Measurements from ENCODE around the gene ACKR2.

DNA sequence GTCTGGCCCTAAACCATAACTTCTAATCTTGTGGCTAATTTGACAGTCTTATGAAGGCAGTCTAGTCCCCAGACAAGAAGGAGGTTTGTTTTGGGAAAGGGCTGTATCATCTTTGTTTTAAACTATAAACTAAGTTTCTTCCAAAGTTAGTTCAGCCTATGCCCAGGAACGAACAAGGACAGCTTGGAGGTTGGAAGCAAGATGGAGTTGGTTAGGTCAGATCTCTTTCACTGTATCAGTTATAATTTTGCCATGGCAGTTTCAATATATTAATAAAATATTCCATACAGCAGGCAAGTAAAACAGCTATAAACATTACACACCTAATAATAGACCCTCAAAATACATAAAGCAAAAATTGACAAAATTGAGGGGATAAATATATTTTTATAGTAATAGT lies 83.6 kb downstream of the ACKR2 start:
- TF ChIP-seq, protein P1, sequence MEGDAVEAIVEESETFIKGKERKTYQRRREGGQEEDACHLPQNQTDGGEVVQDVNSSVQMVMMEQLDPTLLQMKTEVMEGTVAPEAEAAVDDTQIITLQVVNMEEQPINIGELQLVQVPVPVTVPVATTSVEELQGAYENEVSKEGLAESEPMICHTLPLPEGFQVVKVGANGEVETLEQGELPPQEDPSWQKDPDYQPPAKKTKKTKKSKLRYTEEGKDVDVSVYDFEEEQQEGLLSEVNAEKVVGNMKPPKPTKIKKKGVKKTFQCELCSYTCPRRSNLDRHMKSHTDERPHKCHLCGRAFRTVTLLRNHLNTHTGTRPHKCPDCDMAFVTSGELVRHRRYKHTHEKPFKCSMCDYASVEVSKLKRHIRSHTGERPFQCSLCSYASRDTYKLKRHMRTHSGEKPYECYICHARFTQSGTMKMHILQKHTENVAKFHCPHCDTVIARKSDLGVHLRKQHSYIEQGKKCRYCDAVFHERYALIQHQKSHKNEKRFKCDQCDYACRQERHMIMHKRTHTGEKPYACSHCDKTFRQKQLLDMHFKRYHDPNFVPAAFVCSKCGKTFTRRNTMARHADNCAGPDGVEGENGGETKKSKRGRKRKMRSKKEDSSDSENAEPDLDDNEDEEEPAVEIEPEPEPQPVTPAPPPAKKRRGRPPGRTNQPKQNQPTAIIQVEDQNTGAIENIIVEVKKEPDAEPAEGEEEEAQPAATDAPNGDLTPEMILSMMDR (IDR thresholded peaks at IDR 0.05) = no peak
- TF ChIP-seq POLR2A (IDR thresholded peaks at IDR 0.05) = no peak

All from suprapubic skin (tissue), 3 donors.